A549 (cell line): ENCODE results near the gene FHIP1A. TPM values are rescaled to one million over a fixed set of nuclear protein-coding genes. Genes with fewer than 3 reads are reported as not detected.
A peak's percentile ranks its signal among the peaks of the same experiment; 100 is the strongest.

Experiments used
- ATAC-seq, 2 experiments: fragments of 200-7000 bp in 1 of 2; fragments of >200 bp in 1 of 2; cut with Nextera tagmentation in 1 of 2; cut with Tn5 transposase in 1 of 2; 3 replicates each; pipeline versions ENCODE4 v1.8.0 to v1.9.1; 2018 to 2020; ENCODE audit warnings: mild to moderate bottlenecking in 1 of 2, moderate library complexity in 1 of 2
- CTCF ChIA-PET: fragments of 300-600 bp; sonication (Branson Sonifier 250); formaldehyde crosslinking; extraction: SDS; loops from one replicate; lab custom pipeline; 2021; ENCODE audit warnings: antibody characterized with exemption, inconsistent platforms; lab: Yijun Ruan, JAX
- POLR2A ChIA-PET: fragments of 350-600 bp; formaldehyde crosslinking; extraction: SDS; loops from one replicate; lab custom pipeline; 2021; ENCODE audit warnings: antibody characterized with exemption, inconsistent platforms; lab: Yijun Ruan, JAX
- DNase-seq, 2 experiments: peaks; one replicate each; pipeline versions ENCODE4 v3.0.0 to v3.0.0-alpha.2; 2011 to 2016; ENCODE audit warnings: low read depth in 1 of 2, low spot score in 1 of 2
- FAIRE-seq: peaks from 2 replicates; lab custom pipeline; 2011; peaks lifted over from hg19 to GRCh38; lab: Jason Lieb, UNC
- H3K27ac ChIP-seq, 2 experiments: fragments of >200 bp; sonication (Bioruptor Twin); formaldehyde crosslinking; 3 replicates each; pipeline ENCODE4 v1.5.1; 2016 to 2017
- H3K4me1 ChIP-seq: fragments of >200 bp; sonication (Bioruptor Twin); formaldehyde crosslinking; 3 replicates; pipeline ENCODE4 v1.6.1; 2016
- H3K4me2 ChIP-seq: fragments of >200 bp; sonication (Bioruptor Twin); formaldehyde crosslinking; 3 replicates; pipeline ENCODE4 v1.6.1; 2016
- H3K4me3 ChIP-seq: fragments of >200 bp; sonication (Bioruptor Twin); formaldehyde crosslinking; 3 replicates; pipeline ENCODE4 v1.5.1; 2016
- H3K9me3 ChIP-seq: fragments of >200 bp; sonication (Bioruptor Twin); formaldehyde crosslinking; 3 replicates; pipeline ENCODE4 v1.6.1; 2016
- BCL3 ChIP-seq: fragments of >200 bp; sonication (Bioruptor Twin); formaldehyde crosslinking; IDR thresholded peaks from 3 replicates; pipeline ENCODE4 v1.6.1; 2016
- CBX2 ChIP-seq: fragments of 200-600 bp; sonication (generic); IDR thresholded peaks from 2 replicates; pipeline ENCODE4 v1.6.1; 2016; ENCODE audit warnings: low read depth, mild to moderate bottlenecking, borderline replicate concordance
- CHD2 ChIP-seq: fragments of 150-350 bp; IDR thresholded peaks from 2 replicates; pipeline ENCODE4 v1.6.1; 2014; ENCODE audit warnings: low read length; ENCODE audit not compliant: partially characterized antibody
- EHF ChIP-seq: fragments of 250-450 bp; sonication (Bioruptor Pico); IDR thresholded peaks from 2 replicates; pipeline ENCODE4 v1.5.0; 2020; ENCODE audit warnings: mild to moderate bottlenecking
- ELK1 ChIP-seq: fragments of 150-350 bp; IDR thresholded peaks from 2 replicates; pipeline ENCODE4 v1.6.1; 2014; ENCODE audit warnings: low read depth, mild to moderate bottlenecking, low read length
- ESRRA ChIP-seq: fragments of 150-350 bp; IDR thresholded peaks from 2 replicates; pipeline ENCODE4 v1.6.1; 2014; ENCODE audit warnings: mild to moderate bottlenecking, low read length, borderline replicate concordance
- FOSB ChIP-seq: fragments of 250-450 bp; sonication (Bioruptor Pico); IDR thresholded peaks from 2 replicates; pipeline ENCODE4 v1.5.0; 2020; ENCODE audit warnings: mild to moderate bottlenecking, moderate library complexity
- GATA3 ChIP-seq: IDR thresholded peaks from 2 replicates; pipeline ENCODE4 v1.6.1; 2012; ENCODE audit warnings: borderline replicate concordance
- HES2 ChIP-seq: fragments of >200 bp; sonication (Bioruptor Twin); formaldehyde crosslinking; IDR thresholded peaks from 2 replicates; pipeline ENCODE4 v1.6.1; 2016
- HOXA7 ChIP-seq: fragments of 250-450 bp; sonication (Bioruptor Pico); IDR thresholded peaks from 2 replicates; pipeline ENCODE4 v1.5.0; 2020; ENCODE audit warnings: mild to moderate bottlenecking, moderate library complexity
- HOXB13 ChIP-seq: fragments of 250-450 bp; sonication (Bioruptor Pico); IDR thresholded peaks from 2 replicates; pipeline ENCODE4 v1.5.0; 2020; ENCODE audit warnings: low read depth, mild to moderate bottlenecking, moderate library complexity
- HOXB5 ChIP-seq: fragments of 250-450 bp; sonication (Bioruptor Pico); IDR thresholded peaks from 2 replicates; pipeline ENCODE4 v1.5.0; 2020; ENCODE audit warnings: mild to moderate bottlenecking, moderate library complexity
- KDM1A ChIP-seq: fragments of 200-600 bp; sonication (generic); IDR thresholded peaks from 2 replicates; pipeline ENCODE4 v1.6.1; 2016; ENCODE audit warnings: low read depth, mild to moderate bottlenecking
- MAFK ChIP-seq: fragments of 450-650 bp; IDR thresholded peaks from 2 replicates; pipeline ENCODE4 v1.6.1; 2014; ENCODE audit not compliant: partially characterized antibody
- MAZ ChIP-seq: fragments of 150-350 bp; IDR thresholded peaks from 2 replicates; pipeline ENCODE4 v1.6.1; 2014; ENCODE audit warnings: antibody characterized with exemption, low read depth, low read length, borderline replicate concordance
- NFE2L2 ChIP-seq: fragments of 150-350 bp; conservative IDR thresholded peaks from 2 replicates; pipeline ENCODE4 v1.6.1; 2014; ENCODE audit warnings: low read length
- NPAS2 ChIP-seq: fragments of 250-450 bp; sonication (Bioruptor Pico); IDR thresholded peaks from 2 replicates; pipeline ENCODE4 v1.8.0; 2022; ENCODE audit warnings: mild to moderate bottlenecking, moderate library complexity, borderline replicate concordance
- PBX3 ChIP-seq: IDR thresholded peaks from 2 replicates; pipeline ENCODE4 v1.6.1; 2012
- POLR2AphosphoS2 ChIP-seq: conservative IDR thresholded peaks from 2 replicates; pipeline ENCODE4 v1.6.1; 2012; ENCODE audit warnings: low read length, improper control_type of control experiment, inconsistent platforms
- RARB ChIP-seq: fragments of 250-450 bp; sonication (Bioruptor Pico); IDR thresholded peaks from 2 replicates; pipeline ENCODE4 v1.8.0; 2021; ENCODE audit warnings: mild to moderate bottlenecking, moderate library complexity
- RCOR1 ChIP-seq: fragments of 150-350 bp; IDR thresholded peaks from 2 replicates; pipeline ENCODE4 v1.6.1; 2014; ENCODE audit warnings: antibody characterized with exemption, low read length, low read depth
- RNF2 ChIP-seq: fragments of 200-600 bp; sonication (generic); IDR thresholded peaks from 2 replicates; pipeline ENCODE4 v1.6.1; 2016; ENCODE audit warnings: low read depth, mild to moderate bottlenecking, antibody characterized with exemption, moderate library complexity, borderline replicate concordance
- WGBS: methylation state at CpG from one replicate; pipeline ENCODE4 v1.1.6; 2017; ENCODE audit errors: missing lambda C conversion rate; 5-methylcytosine and 5-hydroxymethylcytosine counted together
- polyA plus RNA-seq, 4 experiments: library from polyadenylated mRNA; depleted of rRNA in 3 of 4; stranded (reverse); fragments of >200 nt; fragmentation: RNase III in 1 of 4; extraction: RNeasy Plus Mini Kit Qiagen cat#74134 plus additional on column Dnase treatment in 1 of 4; gene quantifications; 2 replicates in 3 of 4; 3 replicates in 1 of 4; pipeline ENCODE4 v1.2.3, GENCODE V29; 2011 to 2017

FHIP1A gene
- polyA plus RNA-seq, 2 of the 4 experiments (the other 2 are of a cell fraction): 0.09 TPM

GRCh38 chr4:151434183-151434860, 25.3 kb downstream of the FHIP1A start:
- Histone ChIP-seq H3K4me3 (no peak overlapping the region), H3K27ac (no peak overlapping the region), H3K9me3 (no peaks in the 10 kb centered on the region), H3K4me1 (0 out of 3 replicates have a peak, but pooled peaks cover 4% of the 10 kb centered on the region), H3K4me2 (no peak overlapping the region)
- FAIRE-seq (no peak), DNase-seq (no peak), ATAC-seq (no peak)
- ChIA-PET CTCF (no interaction called here), POLR2A (no interaction called here)
- TF ChIP-seq RCOR1: no peak
- TF ChIP-seq BCL3: no peak
- TF ChIP-seq ELK1: no peak
- no peak for TF ChIP-seq HOXB13 (CRISPR knock-in tag)
- no peak for TF ChIP-seq GATA3
- no peak for TF ChIP-seq RARB (CRISPR knock-in tag)
- TF ChIP-seq MAFK: peak; percentile 20
- TF ChIP-seq MAZ: no peak

GRCh38 chr4:151436093-151436518, 27.1 kb downstream of the FHIP1A start:
- H3K4me2 ChIP-seq: no peak overlapping the region
- CTCF ChIA-PET: no interaction called here

GRCh38 chr4:151437505-151437904, 28.5 kb downstream of the FHIP1A start:
- ChIA-PET CTCF (no interaction called here), POLR2A (no interaction called here)
- 0 out of 3 replicates have a peak, but pooled peaks cover 4% of the 10 kb centered on the region for H3K4me1 ChIP-seq
- no peak overlapping the region for H3K4me3 ChIP-seq
- H3K27ac ChIP-seq: no peak overlapping the region
- no peak overlapping the region for H3K4me2 ChIP-seq
- no peaks in the 10 kb centered on the region for H3K9me3 ChIP-seq
- no peak for DNase-seq
- no peak for TF ChIP-seq EHF (CRISPR knock-in tag)
- TF ChIP-seq KDM1A: no peak
- TF ChIP-seq PBX3: no peak
- TF ChIP-seq, all 56 proteins: peak for 0
- 43% methylated on average over 1 of the region's 1 CpG for WGBS
- ATAC-seq: no peak
- FAIRE-seq: no peak

More at GRCh38 chr4:151436093-151436518, 27.1 kb downstream of the FHIP1A start:
- TF ChIP-seq RNF2 (no peak), HOXB5 (no peak), FOSB (CRISPR knock-in tag) (no peak), RARB (CRISPR knock-in tag) (no peak), HOXA7 (CRISPR knock-in tag) (no peak), NFE2L2 (no peak), BCL3 (no peak), CBX2 (no peak), POLR2AphosphoS2 (no peak), EHF (CRISPR knock-in tag) (no peak), HES2 (no peak), CHD2 (no peak), NPAS2 (CRISPR knock-in tag) (no peak), ESRRA (no peak)
- POLR2A ChIA-PET: no interaction called here
- FAIRE-seq: no peak
- DNase-seq: no peak
- H3K4me3 ChIP-seq: no peak overlapping the region
- H3K9me3 ChIP-seq: no peaks in the 10 kb centered on the region
- no peak for ATAC-seq
- H3K4me1 ChIP-seq: 0 out of 3 replicates have a peak, but pooled peaks cover 4% of the 10 kb centered on the region
- 49% methylated on average over 4 of the region's 4 CpGs for WGBS
- H3K27ac ChIP-seq: no peak overlapping the region
